Psoas muscle (tissue), 8 donors: ENCODE data around the gene SLC17A7. TPM values are rescaled to one million over a fixed set of nuclear protein-coding genes. Genes with fewer than 3 reads are reported as not detected.

Experiments used
- ATAC-seq, 4 donors: fragments of 200-7000 bp; cut with Tn5 transposase; one replicate each; pipeline ENCODE4 v1.9.1; 2020; ENCODE audit warnings: moderate library complexity in 3 of 4, mild to moderate bottlenecking in 2 of 4
- DNase-seq, 2 donors: peaks; one replicate each; pipeline ENCODE4 v3.0.0-alpha.2; 2020
- H3K27ac ChIP-seq: fragments of 200-600 bp; one replicate; pipeline ENCODE4 v1.8.0; 2022
- H3K27me3 ChIP-seq, 3 donors: fragments of 200-600 bp in 1 of 3; one replicate each; pipeline versions ENCODE4 v1.6.1 to v1.8.0; 2013 to 2022; ENCODE audit warnings: low read length in 2 of 3, mild to moderate bottlenecking in 2 of 3, moderate library complexity in 1 of 3; ENCODE audit not compliant: insufficient read depth in 3 of 3
- H3K36me3 ChIP-seq, 2 donors: fragments of 200-600 bp in 1 of 2; one replicate each; pipeline versions ENCODE4 v1.6.1 to v1.8.0; 2013 to 2022; ENCODE audit warnings: low read depth in 1 of 2, mild to moderate bottlenecking in 1 of 2, moderate library complexity in 1 of 2; ENCODE audit not compliant: insufficient read depth in 1 of 2
- H3K4me1 ChIP-seq: fragments of 200-600 bp; one replicate; pipeline ENCODE4 v1.8.0; 2022
- H3K4me3 ChIP-seq: fragments of 200-600 bp; one replicate; pipeline ENCODE4 v1.8.0; 2022; ENCODE audit warnings: mild to moderate bottlenecking
- H3K9me3 ChIP-seq: fragments of 200-600 bp; one replicate; pipeline ENCODE4 v1.8.0; 2022
- WGBS, 3 donors: extraction: QIAGEN DNeasy Blood & Tissue Kit; methylation state at CpG; one replicate each; pipeline versions ENCODE4 v1.1.6 to v1.1.7; 2013; 5-methylcytosine and 5-hydroxymethylcytosine counted together
- intact Hi-C, 2 donors: fragments of 100-400 bp; cut with DNase I; formaldehyde crosslinking; loops; one replicate each; pipeline versions ENCODE4 v1.11.0 to v1.14.2; 2022
- polyA plus RNA-seq, 3 donors: library from polyadenylated mRNA; stranded (reverse); fragments of 200-250 nt; gene quantifications; one replicate each; pipeline ENCODE4 v1.2.3, GENCODE V29; 2013
- total RNA-seq, 4 donors: library from RNA; stranded (reverse); fragmentation: NEBNext Ultra II Directional in 2 of 4; extraction: Animal tissue kit (Norgen Biotek cat#: 25700) in 2 of 4; gene quantifications; one replicate each; pipeline versions ENCODE4 v1.2.1 to v1.2.4, GENCODE V29; 2021 to 2023
- TF ChIP-seq, protein P1 (sequence below): fragments of 200-600 bp; IDR thresholded peaks from one replicate; pipeline ENCODE4 v1.8.0; 2022; ENCODE audit warnings: antibody characterized with exemption
- donor health status: healthy with polysubstance abuse.
- donor health status: DM: no; HTN: no; CAD: no; lungs with moderate emphysema.
- donor health status: Bipolar disorder and iron deficiency.
- donor health status: healthy.
- donor health status: DM: yes; HTN: yes; CAD: no.
- donor health status: DM: no; HTN: no; CAD: no.
- donor health status: DM: no; HTN: no; CAD: no.
- donor health status: DM: yes; HTN: yes; CAD: no.

SLC17A7 gene
- total and polyA plus RNA-seq, 7 donors, result 0.42 to 1.8 (median 0.78) TPM

DNA sequence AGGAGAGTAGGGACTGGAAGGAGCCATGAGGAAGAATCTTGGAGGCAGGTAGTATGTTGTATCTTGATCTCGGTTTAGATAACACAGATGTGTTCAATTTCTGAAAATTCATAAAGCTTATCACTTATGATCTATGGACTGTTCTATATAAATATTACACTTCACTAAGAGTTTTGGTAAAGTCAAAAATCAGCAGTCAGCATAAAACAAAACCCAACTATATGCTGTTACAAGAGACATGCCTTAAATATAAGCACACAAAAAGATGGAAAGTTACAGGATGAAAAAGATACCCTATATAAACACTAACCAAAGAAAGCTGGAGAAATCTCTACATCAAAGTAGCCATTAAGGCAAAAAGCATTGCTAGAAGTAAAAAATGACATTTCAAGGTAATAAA, 57.7 kb downstream of the SLC17A7 start:
- 33 to 95% (median 38%) methylated on average over 1 of the region's 1 CpG for WGBS, 3 donors
- peaks cover 0 to 21% (median 2%) of the 10 kb centered on the region in 3 donors for H3K27me3 ChIP-seq
- H3K9me3 ChIP-seq, result peaks cover 8% of the 10 kb centered on the region
- no peaks in the 10 kb centered on the region for H3K36me3 ChIP-seq
- ATAC-seq (no peak), DNase-seq (no peak)
- no peak overlapping the region for H3K4me3 ChIP-seq
- intact Hi-C loops, result no loop called here
- H3K4me1 ChIP-seq, result no peaks in the 10 kb centered on the region
- no peak overlapping the region for H3K27ac ChIP-seq
- TF ChIP-seq, protein P1, sequence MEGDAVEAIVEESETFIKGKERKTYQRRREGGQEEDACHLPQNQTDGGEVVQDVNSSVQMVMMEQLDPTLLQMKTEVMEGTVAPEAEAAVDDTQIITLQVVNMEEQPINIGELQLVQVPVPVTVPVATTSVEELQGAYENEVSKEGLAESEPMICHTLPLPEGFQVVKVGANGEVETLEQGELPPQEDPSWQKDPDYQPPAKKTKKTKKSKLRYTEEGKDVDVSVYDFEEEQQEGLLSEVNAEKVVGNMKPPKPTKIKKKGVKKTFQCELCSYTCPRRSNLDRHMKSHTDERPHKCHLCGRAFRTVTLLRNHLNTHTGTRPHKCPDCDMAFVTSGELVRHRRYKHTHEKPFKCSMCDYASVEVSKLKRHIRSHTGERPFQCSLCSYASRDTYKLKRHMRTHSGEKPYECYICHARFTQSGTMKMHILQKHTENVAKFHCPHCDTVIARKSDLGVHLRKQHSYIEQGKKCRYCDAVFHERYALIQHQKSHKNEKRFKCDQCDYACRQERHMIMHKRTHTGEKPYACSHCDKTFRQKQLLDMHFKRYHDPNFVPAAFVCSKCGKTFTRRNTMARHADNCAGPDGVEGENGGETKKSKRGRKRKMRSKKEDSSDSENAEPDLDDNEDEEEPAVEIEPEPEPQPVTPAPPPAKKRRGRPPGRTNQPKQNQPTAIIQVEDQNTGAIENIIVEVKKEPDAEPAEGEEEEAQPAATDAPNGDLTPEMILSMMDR, result no peak

DNA sequence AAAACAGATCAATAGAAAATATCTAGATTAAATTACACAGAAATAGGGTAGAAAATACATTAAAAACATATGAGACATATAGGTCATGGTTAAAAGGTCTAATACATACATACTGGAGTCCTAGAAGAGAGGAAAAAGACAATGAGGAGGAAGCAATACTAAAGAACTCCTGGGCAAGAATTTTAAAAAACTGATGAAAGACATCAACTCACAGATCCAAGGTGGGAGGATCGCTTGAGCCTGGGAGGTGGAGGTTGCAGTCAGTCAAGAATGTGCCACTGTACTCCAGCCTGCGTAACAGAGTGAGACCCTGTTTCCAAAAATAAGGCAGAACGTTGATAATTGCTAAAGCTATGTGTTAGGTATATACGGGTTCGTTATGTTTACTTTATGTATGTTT, 58.7 kb downstream of the SLC17A7 start:
- Histone ChIP-seq H3K36me3 (no peaks in the 10 kb centered on the region), H3K27ac (no peak overlapping the region), H3K4me1 (no peaks in the 10 kb centered on the region), H3K9me3 (peaks cover 8% of the 10 kb centered on the region), H3K4me3 (no peak overlapping the region), H3K27me3 (peaks cover 0 to 16% (median 0%) of the 10 kb centered on the region in 3 donors)
- intact Hi-C loops, result no loop called here
- DNase-seq (no peak), ATAC-seq (no peak)
- TF ChIP-seq, protein P1, result no peak
- WGBS, 3 donors, result 91 to 96% (median 93%) methylated on average over 5 of the region's 5 CpGs

DNA sequence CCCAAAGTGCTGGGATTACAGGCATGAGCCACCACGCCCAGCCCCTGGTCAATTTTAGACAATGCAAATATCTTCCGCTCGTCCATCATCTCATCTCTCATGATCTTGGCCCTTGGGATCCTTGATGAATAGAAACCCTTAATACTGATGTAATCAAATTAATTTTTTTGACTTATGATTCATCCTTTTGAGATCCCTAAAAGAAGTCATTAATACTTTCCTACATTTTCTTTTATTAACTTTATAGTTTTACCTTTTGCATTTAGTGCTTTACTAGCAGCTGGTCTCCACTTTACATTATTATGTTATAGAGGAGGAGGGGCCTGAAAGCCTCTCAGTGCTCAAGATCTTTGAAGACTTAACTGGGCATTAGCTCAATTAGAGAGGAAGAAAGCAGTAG, 60.9 kb downstream of the SLC17A7 start:
- ATAC-seq, result no peak
- no peaks in the 10 kb centered on the region for H3K36me3 ChIP-seq
- H3K9me3 ChIP-seq, result peaks cover 8% of the 10 kb centered on the region
- no peak overlapping the region for H3K4me3 ChIP-seq
- 90 to 91% (median 91%) methylated on average over 3 of the region's 3 CpGs for WGBS, 3 donors
- no peaks in the 10 kb centered on the region for H3K4me1 ChIP-seq
- intact Hi-C loops, result no loop called here
- H3K27me3 ChIP-seq, result peaks cover 0 to 15% (median 0%) of the 10 kb centered on the region in 3 donors
- no peak for DNase-seq
- H3K27ac ChIP-seq, result no peak overlapping the region
- TF ChIP-seq, protein P1, result no peak

Other genes starting within 250 kb of the SLC17A7 start
- gene SLC6A16, start 116.3 kb downstream of the SLC17A7 start, total RNA-seq, result under 1 TPM; 0.10 to 0.95 (median 0.39) TPM
- under 1 TPM; 0.07 to 0.31 (median 0.08) TPM for gene SLC6A16, start 116.3 kb downstream of the SLC17A7 start, polyA plus RNA-seq
- gene CD37, start 106.1 kb downstream of the SLC17A7 start, total RNA-seq, result 1 to 10 TPM; 2.3 to 4.7 (median 4.4) TPM
- gene CD37, start 106.1 kb downstream of the SLC17A7 start, polyA plus RNA-seq, result 1 to 10 TPM in 2 of 3 donors, under 1 TPM in 1; 0.66 to 1.6 (median 1.6) TPM
- 10 to 100 TPM; 13.8 to 24.1 (median 14.8) TPM for gene TEAD2, start 79.1 kb downstream of the SLC17A7 start, total RNA-seq
- gene TEAD2, start 79.1 kb downstream of the SLC17A7 start, polyA plus RNA-seq, result 10 to 100 TPM in 2 of 3 donors, 1 to 10 TPM in 1; 9.7 to 23.0 (median 15.0) TPM
- not detected for gene DKKL1, start 77.7 kb downstream of the SLC17A7 start, total RNA-seq
- gene DKKL1, start 77.7 kb downstream of the SLC17A7 start, polyA plus RNA-seq, result under 1 TPM in 1 of 3 donors, not detected in 2; 0.06 TPM
- gene KASH5, start 53.3 kb downstream of the SLC17A7 start, total RNA-seq, result not detected
- not detected for gene KASH5, start 53.3 kb downstream of the SLC17A7 start, polyA plus RNA-seq
- gene PTH2, start 18.1 kb downstream of the SLC17A7 start, total RNA-seq, result not detected
- gene PTH2, start 18.1 kb downstream of the SLC17A7 start, polyA plus RNA-seq, result not detected
- not detected for gene GFY, start 16.1 kb downstream of the SLC17A7 start, total RNA-seq
- under 1 TPM in 1 of 3 donors, not detected in 2; 0.33 TPM for gene GFY, start 16.1 kb downstream of the SLC17A7 start, polyA plus RNA-seq
- 10 to 100 TPM; 37.2 to 60.1 (median 43.1) TPM for gene PIH1D1, start 10.3 kb upstream of the SLC17A7 start, total RNA-seq
- gene PIH1D1, start 10.3 kb upstream of the SLC17A7 start, polyA plus RNA-seq, result 10 to 100 TPM; 46.4 to 69.8 (median 52.2) TPM
- gene ALDH16A1, start 11.7 kb upstream of the SLC17A7 start, total RNA-seq, result 10 to 100 TPM in 1 of 4 donors, 1 to 10 TPM in 3; 6.5 to 11.1 (median 7.7) TPM
- 10 to 100 TPM in 1 of 3 donors, 1 to 10 TPM in 2; 3.6 to 12.9 (median 5.7) TPM for gene ALDH16A1, start 11.7 kb upstream of the SLC17A7 start, polyA plus RNA-seq
- gene FLT3LG, start 32.7 kb upstream of the SLC17A7 start, total RNA-seq, result 1 to 10 TPM; 1.9 to 3.2 (median 2.5) TPM
- gene FLT3LG, start 32.7 kb upstream of the SLC17A7 start, polyA plus RNA-seq, result 1 to 10 TPM; 1.9 to 4.5 (median 4.1) TPM
- 1,000 to 10,000 TPM; 1,392 to 2,022 (median 1,763) TPM for gene RPL13A, start 46.1 kb upstream of the SLC17A7 start, total RNA-seq
- 1,000 to 10,000 TPM; 1,992 to 2,955 (median 2,046) TPM for gene RPL13A, start 46.1 kb upstream of the SLC17A7 start, polyA plus RNA-seq
- 1,000 to 10,000 TPM; 1,146 to 1,506 (median 1,232) TPM for gene RPS11, start 54.9 kb upstream of the SLC17A7 start, total RNA-seq
- 1,000 to 10,000 TPM; 2,461 to 3,844 (median 3,134) TPM for gene RPS11, start 54.9 kb upstream of the SLC17A7 start, polyA plus RNA-seq
- gene FCGRT, start 71.1 kb upstream of the SLC17A7 start, total RNA-seq, result 10 to 100 TPM; 42.2 to 79.3 (median 60.3) TPM
- 10 to 100 TPM; 32.0 to 48.2 (median 39.9) TPM for gene FCGRT, start 71.1 kb upstream of the SLC17A7 start, polyA plus RNA-seq
- gene RCN3, start 86.5 kb upstream of the SLC17A7 start, total RNA-seq, result 1 to 10 TPM; 6.4 to 8.6 (median 7.4) TPM
- 1 to 10 TPM; 3.9 to 9.6 (median 7.3) TPM for gene RCN3, start 86.5 kb upstream of the SLC17A7 start, polyA plus RNA-seq
- 10 to 100 TPM; 53.9 to 69.9 (median 58.1) TPM for gene NOSIP, start 139.0 kb upstream of the SLC17A7 start, total RNA-seq
- gene NOSIP, start 139.0 kb upstream of the SLC17A7 start, polyA plus RNA-seq, result 100 to 1,000 TPM in 1 of 3 donors, 10 to 100 TPM in 2; 75.4 to 104 (median 95.2) TPM
- under 1 TPM; 0.24 to 0.89 (median 0.69) TPM for gene PRRG2, start 139.8 kb upstream of the SLC17A7 start, total RNA-seq
- 10 to 100 TPM in 1 of 3 donors, 1 to 10 TPM in 2; 1.4 to 16.0 (median 5.9) TPM for gene PRRG2, start 139.8 kb upstream of the SLC17A7 start, polyA plus RNA-seq
- gene PRR12, start 149.7 kb upstream of the SLC17A7 start, total RNA-seq, result 10 to 100 TPM in 1 of 4 donors, 1 to 10 TPM in 3; 7.1 to 15.1 (median 7.6) TPM
- 1 to 10 TPM; 2.3 to 5.0 (median 3.1) TPM for gene PRR12, start 149.7 kb upstream of the SLC17A7 start, polyA plus RNA-seq
- gene RRAS, start 198.6 kb upstream of the SLC17A7 start, total RNA-seq, result 10 to 100 TPM; 22.6 to 57.0 (median 42.5) TPM
- gene RRAS, start 198.6 kb upstream of the SLC17A7 start, polyA plus RNA-seq, result 10 to 100 TPM; 39.9 to 49.8 (median 48.4) TPM
- 10 to 100 TPM; 45.5 to 72.9 (median 61.0) TPM for gene SCAF1, start 200.7 kb upstream of the SLC17A7 start, total RNA-seq
- 10 to 100 TPM; 23.0 to 32.5 (median 23.8) TPM for gene SCAF1, start 200.7 kb upstream of the SLC17A7 start, polyA plus RNA-seq
- 10 to 100 TPM; 10.3 to 22.1 (median 14.4) TPM for gene IRF3, start 224.3 kb upstream of the SLC17A7 start, total RNA-seq
- gene IRF3, start 224.3 kb upstream of the SLC17A7 start, polyA plus RNA-seq, result 10 to 100 TPM; 18.2 to 26.5 (median 21.7) TPM
- gene BCL2L12, start 224.4 kb upstream of the SLC17A7 start, total RNA-seq, result 10 to 100 TPM; 13.0 to 21.5 (median 15.8) TPM
- 10 to 100 TPM; 28.3 to 42.7 (median 35.0) TPM for gene BCL2L12, start 224.4 kb upstream of the SLC17A7 start, polyA plus RNA-seq
- gene PRMT1, start 235.7 kb upstream of the SLC17A7 start, total RNA-seq, result 100 to 1,000 TPM; 180 to 259 (median 198) TPM
- gene PRMT1, start 235.7 kb upstream of the SLC17A7 start, polyA plus RNA-seq, result 100 to 1,000 TPM; 139 to 424 (median 208) TPM
- 1 to 10 TPM in 2 of 4 donors, under 1 TPM in 2; 0.58 to 1.5 (median 1.0) TPM for gene ADM5, start 248.1 kb upstream of the SLC17A7 start, total RNA-seq
- gene ADM5, start 248.1 kb upstream of the SLC17A7 start, polyA plus RNA-seq, result under 1 TPM; 0.38 to 0.48 (median 0.41) TPM
- 1 to 10 TPM in 1 of 4 donors, under 1 TPM in 3; 0.53 to 1.2 (median 0.70) TPM for gene CPT1C, start 249.6 kb upstream of the SLC17A7 start, total RNA-seq
- 1 to 10 TPM in 2 of 3 donors, under 1 TPM in 1; 0.34 to 1.1 (median 1.0) TPM for gene CPT1C, start 249.6 kb upstream of the SLC17A7 start, polyA plus RNA-seq